Measurements from ENCODE around the gene SLC16A2. TPM values are rescaled to one million over a fixed set of nuclear protein-coding genes. Genes with fewer than 3 reads are reported as not detected.

Gene SLC16A2
- total RNA-seq, 1 experiment from 2014 or later, result 55.2 TPM

GRCh38 chrX:74449322-74449936 is 28.1 kb downstream of the SLC16A2 start (continued):
- TF ChIP-seq, protein P1, sequence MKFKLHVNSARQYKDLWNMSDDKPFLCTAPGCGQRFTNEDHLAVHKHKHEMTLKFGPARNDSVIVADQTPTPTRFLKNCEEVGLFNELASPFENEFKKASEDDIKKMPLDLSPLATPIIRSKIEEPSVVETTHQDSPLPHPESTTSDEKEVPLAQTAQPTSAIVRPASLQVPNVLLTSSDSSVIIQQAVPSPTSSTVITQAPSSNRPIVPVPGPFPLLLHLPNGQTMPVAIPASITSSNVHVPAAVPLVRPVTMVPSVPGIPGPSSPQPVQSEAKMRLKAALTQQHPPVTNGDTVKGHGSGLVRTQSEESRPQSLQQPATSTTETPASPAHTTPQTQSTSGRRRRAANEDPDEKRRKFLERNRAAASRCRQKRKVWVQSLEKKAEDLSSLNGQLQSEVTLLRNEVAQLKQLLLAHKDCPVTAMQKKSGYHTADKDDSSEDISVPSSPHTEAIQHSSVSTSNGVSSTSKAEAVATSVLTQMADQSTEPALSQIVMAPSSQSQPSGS (CRISPR knock-in tag; IDR thresholded peaks at IDR 0.05; ENCODE audit: borderline replicate concordance, low read depth), result no peak

DNA sequence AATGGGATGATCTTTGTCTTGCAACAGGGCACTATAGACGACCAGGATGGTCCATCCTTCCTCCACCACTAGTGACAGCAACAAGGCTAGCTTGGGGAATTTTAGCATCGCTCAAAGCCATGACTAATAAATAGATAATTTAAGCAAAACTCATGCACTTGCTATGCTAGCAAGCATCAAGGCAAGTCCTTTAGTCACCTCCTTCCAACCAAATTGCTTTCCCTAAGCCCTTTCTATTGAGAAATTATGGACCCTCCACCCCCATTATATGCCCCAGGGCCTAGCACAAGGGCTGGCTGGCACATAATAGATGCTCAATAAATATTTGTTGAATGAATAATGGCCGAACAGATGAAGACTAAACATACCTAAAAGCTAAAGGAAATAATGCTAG is 28.6 kb downstream of the SLC16A2 start:
- H3K4me1 Mint-ChIP-seq, result peaks cover 13% of the 10 kb centered on the region
- H3K4me3 Mint-ChIP-seq, result no peak overlapping the region
- peaks cover 3% of the 10 kb centered on the region; the same call in 1 of the 2 replicates for H3K9me3 Mint-ChIP-seq
- ChIA-PET CTCF (no interaction called here), POLR2A (no interaction called here)
- DNase-seq (ENCODE audit: low spot score) (no peak), ATAC-seq (no peak)
- H3K36me3 Mint-ChIP-seq, result no peaks in the 10 kb centered on the region
- TF ChIP-seq SMAD3 (CRISPR knock-in tag; IDR thresholded peaks at IDR 0.05; ENCODE audit: borderline replicate concordance) (no peak), RELA (CRISPR knock-in tag; IDR thresholded peaks at IDR 0.05; ENCODE audit: borderline replicate concordance) (no peak), KAT7 (CRISPR knock-in tag; IDR thresholded peaks at IDR 0.05; ENCODE audit: borderline replicate concordance) (no peak), HMGXB4 (CRISPR knock-in tag; IDR thresholded peaks at IDR 0.05) (no peak), NR3C1 (CRISPR knock-in tag; conservative IDR thresholded peaks at IDR 0.05; ENCODE audit: low read depth) (no peak), MXD4 (CRISPR knock-in tag; IDR thresholded peaks at IDR 0.05; ENCODE audit: borderline replicate concordance) (no peak), SOX15 (CRISPR knock-in tag; IDR thresholded peaks at IDR 0.05) (no peak), MAX (CRISPR knock-in tag; IDR thresholded peaks at IDR 0.05) (no peak), SMAD4 (CRISPR knock-in tag; IDR thresholded peaks at IDR 0.05) (no peak), ZNF232 (CRISPR knock-in tag; IDR thresholded peaks at IDR 0.05) (no peak), NFATC4 (CRISPR knock-in tag; IDR thresholded peaks at IDR 0.05) (no peak), GABPB1 (CRISPR knock-in tag; IDR thresholded peaks at IDR 0.05) (no peak), ZNF263 (CRISPR knock-in tag; IDR thresholded peaks at IDR 0.05; ENCODE audit: low read depth) (no peak), ESRRA (CRISPR knock-in tag; IDR thresholded peaks at IDR 0.05; ENCODE audit: borderline replicate concordance) (no peak)
- TF ChIP-seq, protein P2, sequence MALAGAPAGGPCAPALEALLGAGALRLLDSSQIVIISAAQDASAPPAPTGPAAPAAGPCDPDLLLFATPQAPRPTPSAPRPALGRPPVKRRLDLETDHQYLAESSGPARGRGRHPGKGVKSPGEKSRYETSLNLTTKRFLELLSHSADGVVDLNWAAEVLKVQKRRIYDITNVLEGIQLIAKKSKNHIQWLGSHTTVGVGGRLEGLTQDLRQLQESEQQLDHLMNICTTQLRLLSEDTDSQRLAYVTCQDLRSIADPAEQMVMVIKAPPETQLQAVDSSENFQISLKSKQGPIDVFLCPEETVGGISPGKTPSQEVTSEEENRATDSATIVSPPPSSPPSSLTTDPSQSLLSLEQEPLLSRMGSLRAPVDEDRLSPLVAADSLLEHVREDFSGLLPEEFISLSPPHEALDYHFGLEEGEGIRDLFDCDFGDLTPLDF (CRISPR knock-in tag; IDR thresholded peaks at IDR 0.05), result no peak
- TF ChIP-seq, protein P3, sequence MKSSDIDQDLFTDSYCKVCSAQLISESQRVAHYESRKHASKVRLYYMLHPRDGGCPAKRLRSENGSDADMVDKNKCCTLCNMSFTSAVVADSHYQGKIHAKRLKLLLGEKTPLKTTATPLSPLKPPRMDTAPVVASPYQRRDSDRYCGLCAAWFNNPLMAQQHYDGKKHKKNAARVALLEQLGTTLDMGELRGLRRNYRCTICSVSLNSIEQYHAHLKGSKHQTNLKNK (CRISPR knock-in tag; IDR thresholded peaks at IDR 0.05), result no peak
- TF ChIP-seq, protein P1 (CRISPR knock-in tag; IDR thresholded peaks at IDR 0.05; ENCODE audit: borderline replicate concordance, low read depth), result no peak
- TF ChIP-seq, protein P4, sequence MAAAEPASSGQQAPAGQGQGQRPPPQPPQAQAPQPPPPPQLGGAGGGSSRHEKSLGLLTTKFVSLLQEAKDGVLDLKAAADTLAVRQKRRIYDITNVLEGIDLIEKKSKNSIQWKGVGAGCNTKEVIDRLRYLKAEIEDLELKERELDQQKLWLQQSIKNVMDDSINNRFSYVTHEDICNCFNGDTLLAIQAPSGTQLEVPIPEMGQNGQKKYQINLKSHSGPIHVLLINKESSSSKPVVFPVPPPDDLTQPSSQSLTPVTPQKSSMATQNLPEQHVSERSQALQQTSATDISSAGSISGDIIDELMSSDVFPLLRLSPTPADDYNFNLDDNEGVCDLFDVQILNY (CRISPR knock-in tag; IDR thresholded peaks at IDR 0.05), result no peak
- H3K27me3 Mint-ChIP-seq (ENCODE audit: low read depth), result no peaks in the 10 kb centered on the region
- H3K27ac Mint-ChIP-seq, result no peak overlapping the region
